ENCODE data around the gene POP7. TPM values are rescaled to one million over a fixed set of nuclear protein-coding genes. Genes with fewer than 3 reads are reported as not detected.

Gene POP7
- total and polyA plus RNA-seq, 10 donors = 14.9 to 39.1 (median 18.8) TPM

DNA sequence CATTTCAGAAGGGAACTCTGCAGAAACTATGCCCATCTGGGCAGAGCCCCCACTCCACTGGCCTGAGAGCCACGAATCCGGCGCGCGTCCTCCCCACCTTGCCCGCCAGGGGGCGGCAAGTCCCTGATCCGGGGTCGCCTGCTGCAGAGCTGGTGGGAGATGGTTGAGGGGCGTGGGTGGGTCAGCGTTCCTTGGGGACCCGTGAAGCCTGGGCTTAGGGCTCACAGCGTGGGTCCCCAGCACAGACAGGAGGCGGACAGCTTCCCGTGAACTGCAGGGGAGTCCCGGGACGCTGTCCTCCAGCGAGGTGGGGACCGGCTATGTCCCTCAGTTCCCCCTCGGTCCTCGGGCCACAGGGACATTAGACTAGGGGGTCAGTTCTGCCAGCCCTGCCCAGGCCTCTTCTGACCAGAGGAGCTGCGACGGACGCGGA, 585 bp upstream of the POP7 start:
- no peaks in the 10 kb centered on the region for H3K27me3 ChIP-seq (replicated peaks in 1 of 7)
- peaks cover 0 to 19% (median 0%) of the 10 kb centered on the region in 6 donors for H3K36me3 ChIP-seq
- no peak for TF ChIP-seq POLR2AphosphoS5 (IDR thresholded peaks at IDR 0.05)
- TF ChIP-seq, protein P1, sequence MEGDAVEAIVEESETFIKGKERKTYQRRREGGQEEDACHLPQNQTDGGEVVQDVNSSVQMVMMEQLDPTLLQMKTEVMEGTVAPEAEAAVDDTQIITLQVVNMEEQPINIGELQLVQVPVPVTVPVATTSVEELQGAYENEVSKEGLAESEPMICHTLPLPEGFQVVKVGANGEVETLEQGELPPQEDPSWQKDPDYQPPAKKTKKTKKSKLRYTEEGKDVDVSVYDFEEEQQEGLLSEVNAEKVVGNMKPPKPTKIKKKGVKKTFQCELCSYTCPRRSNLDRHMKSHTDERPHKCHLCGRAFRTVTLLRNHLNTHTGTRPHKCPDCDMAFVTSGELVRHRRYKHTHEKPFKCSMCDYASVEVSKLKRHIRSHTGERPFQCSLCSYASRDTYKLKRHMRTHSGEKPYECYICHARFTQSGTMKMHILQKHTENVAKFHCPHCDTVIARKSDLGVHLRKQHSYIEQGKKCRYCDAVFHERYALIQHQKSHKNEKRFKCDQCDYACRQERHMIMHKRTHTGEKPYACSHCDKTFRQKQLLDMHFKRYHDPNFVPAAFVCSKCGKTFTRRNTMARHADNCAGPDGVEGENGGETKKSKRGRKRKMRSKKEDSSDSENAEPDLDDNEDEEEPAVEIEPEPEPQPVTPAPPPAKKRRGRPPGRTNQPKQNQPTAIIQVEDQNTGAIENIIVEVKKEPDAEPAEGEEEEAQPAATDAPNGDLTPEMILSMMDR (IDR thresholded peaks at IDR 0.05 in 8 of 11, conservative IDR thresholded peaks at IDR 0.05 in 3 of 11) = peak; percentile 76 to 95 (median 90)
- peak overlapping the region; percentile 72 to 92 (median 82) for H3K4me3 ChIP-seq
- DNase-seq = peak; percentile 95
- no peaks in the 10 kb centered on the region for H3K9me3 ChIP-seq
- peak overlapping the region; percentile 90 to 98 (median 94) for H3K27ac ChIP-seq
- 0 to 1% (median 0%) methylated on average over 5 to 25 of the region's 25 CpGs for WGBS, 5 donors
- intact Hi-C loops (cut with DNase I; ENCODE audit: low total_unique reads) = loop anchor here (10.0 kb wide), 3 partner anchors 149 to 349 kb away; partner anchors contain the start of genes SLC12A9 and TSC22D4
- peaks cover 6 to 31% (median 26%) of the 10 kb centered on the region in 6 donors for H3K4me1 ChIP-seq

- Histone ChIP-seq H3K27ac (peak overlapping the region in 6 of 8 donors; percentile 90 to 98 (median 95)), H3K4me3 (peak overlapping the region; percentile 72 to 92 (median 82)), H3K4me1 (peaks cover 6 to 31% (median 26%) of the 10 kb centered on the region in 6 donors), H3K36me3 (peaks cover 0 to 19% (median 0%) of the 10 kb centered on the region in 6 donors), H3K9me3 (no peaks in the 10 kb centered on the region), H3K27me3 (replicated peaks in 1 of 7) (no peaks in the 10 kb centered on the region)
- intact Hi-C loops (cut with DNase I; ENCODE audit: low total_unique reads) = loop anchor here (10.0 kb wide), 3 partner anchors 148 to 348 kb away; partner anchors contain the start of genes SLC12A9 and TSC22D4
- 44 to 69% (median 52%) methylated on average over 20 to 34 of the region's 34 CpGs for WGBS, 5 donors
- DNase-seq = peak; percentile 83
- TF ChIP-seq POLR2A (IDR thresholded peaks at IDR 0.05) (no peak), POLR2AphosphoS5 (IDR thresholded peaks at IDR 0.05) (no peak)
- TF ChIP-seq, protein P1 (IDR thresholded peaks at IDR 0.05 in 8 of 11, conservative IDR thresholded peaks at IDR 0.05 in 3 of 11) = no peak
Measured at GRCh38 chr7:100706672-100707311, 871 bp downstream of the POP7 start.

DNA sequence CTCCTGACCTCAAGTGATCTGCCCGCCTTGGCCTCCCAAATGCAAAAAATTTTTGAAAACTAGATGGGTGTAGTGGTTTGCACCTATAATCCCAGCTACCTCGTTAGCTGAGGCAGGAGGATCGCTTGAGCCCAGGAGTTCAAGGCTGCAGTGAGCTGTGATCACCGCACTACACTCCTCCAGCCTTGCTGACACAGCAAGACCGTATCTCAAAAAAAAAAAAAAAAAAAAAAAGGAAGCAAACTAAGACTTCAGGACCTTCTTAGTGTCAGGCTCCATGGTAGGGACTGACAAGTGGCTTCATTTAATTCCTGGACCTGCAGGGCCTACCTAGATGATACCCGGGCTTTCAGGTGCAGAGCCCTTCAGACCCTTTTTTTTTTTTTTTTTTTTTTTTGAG, 2.5 kb downstream of the POP7 start:
- no peaks in the 10 kb centered on the region for H3K9me3 ChIP-seq
- peaks cover 6 to 31% (median 26%) of the 10 kb centered on the region in 6 donors for H3K4me1 ChIP-seq
- intact Hi-C loops (cut with DNase I; ENCODE audit: low total_unique reads) = loop anchor here (10.0 kb wide), 3 partner anchors 146 to 346 kb away; partner anchors contain the start of genes SLC12A9 and TSC22D4
- no peak overlapping the region for H3K4me3 ChIP-seq
- H3K36me3 ChIP-seq = peaks cover 0 to 19% (median 0%) of the 10 kb centered on the region in 6 donors
- no peaks in the 10 kb centered on the region for H3K27me3 ChIP-seq (replicated peaks in 1 of 7)
- no peak overlapping the region for H3K27ac ChIP-seq
- WGBS, 5 donors = 70 to 86% (median 74%) methylated on average over 6 of the region's 6 CpGs
- no peak for DNase-seq
- TF ChIP-seq POLR2AphosphoS5 (IDR thresholded peaks at IDR 0.05) = no peak
- no peak for TF ChIP-seq POLR2A (IDR thresholded peaks at IDR 0.05)

GRCh38 chr7:100710452-100710851, 4.5 kb downstream of the POP7 start:
- intact Hi-C loops (cut with DNase I; ENCODE audit: low total_unique reads) = no loop called here
- DNase-seq = no peak
- H3K27me3 ChIP-seq (replicated peaks in 1 of 7) = no peaks in the 10 kb centered on the region
- TF ChIP-seq POLR2AphosphoS5 (IDR thresholded peaks at IDR 0.05) = no peak
- TF ChIP-seq, protein P1 (IDR thresholded peaks at IDR 0.05 in 8 of 11, conservative IDR thresholded peaks at IDR 0.05 in 3 of 11) = no peak
- no peak for TF ChIP-seq POLR2A (IDR thresholded peaks at IDR 0.05)
- no peaks in the 10 kb centered on the region for H3K9me3 ChIP-seq
- H3K4me1 ChIP-seq = peaks cover 6 to 22% (median 18%) of the 10 kb centered on the region in 6 donors
- WGBS, 5 donors = 72 to 99% (median 85%) methylated on average over 4 of the region's 4 CpGs
- H3K36me3 ChIP-seq = peaks cover 0 to 19% (median 0%) of the 10 kb centered on the region in 6 donors
- H3K27ac ChIP-seq = no peak overlapping the region
- no peak overlapping the region for H3K4me3 ChIP-seq

Measured in spleen (tissue), 11 donors.